OCI-LY3 (cell line): ENCODE measurements around the gene DTX3L.

Experiments
- H2AFZ ChIP-seq: fragments of 200-600, 300-600 bp; shearing (Covaris generic); 2 replicates; pipeline ENCODE4 v1.6.0; 2014; ENCODE audit warnings: antibody characterized with exemption, low read depth, low read length
- H3K27ac ChIP-seq: fragments of 200-600, 300-600 bp; sonication (generic); 2 replicates; pipeline ENCODE4 v1.5.1; 2014; ENCODE audit warnings: mild to moderate bottlenecking, low read length, moderate library complexity, mixed read lengths
- H3K27me3 ChIP-seq: fragments of 200-600, 300-600 bp; sonication (generic); 2 replicates; pipeline ENCODE4 v1.6.1; 2014; ENCODE audit warnings: low read depth, low read length, mixed read lengths
- H3K36me3 ChIP-seq: fragments of 200-600, 300-600 bp; sonication (generic); replicated peaks from 2 replicates; pipeline ENCODE3; 2014; ENCODE audit warnings: low read depth, low read length, mixed read lengths
- H3K4me1 ChIP-seq: fragments of 300-600, 200-600 bp; sonication (generic); 2 replicates; pipeline ENCODE4 v1.6.1; 2014; ENCODE audit warnings: low read length, mixed read lengths
- H3K4me2 ChIP-seq: fragments of 200-600, 300-600 bp; sonication (generic); 2 replicates; pipeline ENCODE4 v1.6.1; 2014; ENCODE audit warnings: low read length, mixed read lengths
- H3K4me3 ChIP-seq: fragments of 300-600, 200-600 bp; sonication (generic); 2 replicates; pipeline ENCODE4 v1.5.1; 2014; ENCODE audit warnings: antibody characterized with exemption, mild to moderate bottlenecking, low read length, moderate library complexity
- H3K79me2 ChIP-seq: fragments of 300-600, 200-600 bp; shearing (Covaris generic); 2 replicates; pipeline ENCODE4 v1.6.1; 2014; ENCODE audit warnings: mild to moderate bottlenecking, low read length, mixed read lengths
- H3K9ac ChIP-seq: fragments of 300-600, 200-600 bp; shearing (Covaris generic); 2 replicates; pipeline ENCODE4 v1.6.0; 2014; ENCODE audit warnings: mild to moderate bottlenecking, low read length, moderate library complexity
- H3K9me3 ChIP-seq: fragments of 200-600, 300-600 bp; shearing (Covaris generic); 2 replicates; pipeline ENCODE4 v1.6.1; 2014; ENCODE audit warnings: low read length, mixed read lengths; ENCODE audit not compliant: insufficient read depth
- H4K20me1 ChIP-seq: fragments of 200-600, 300-600 bp; sonication (generic); 2 replicates; pipeline ENCODE4 v1.6.1; 2016; ENCODE audit warnings: low read length, mixed read lengths; ENCODE audit not compliant: insufficient read depth
- EZH2phosphoT487 ChIP-seq: fragments of 200-600 bp; shearing (Covaris generic); IDR thresholded peaks from 2 replicates; pipeline ENCODE4 v1.6.1; 2018; ENCODE audit warnings: antibody characterized with exemption, mixed run types, low read depth
- TF ChIP-seq, protein P1 (sequence below): fragments of 200-600, 300-600 bp; sonication (generic); IDR thresholded peaks from 2 replicates; pipeline ENCODE4 v1.5.1; 2014; ENCODE audit warnings: antibody characterized with exemption, low read length, low read depth

The DTX3L gene

DNA sequence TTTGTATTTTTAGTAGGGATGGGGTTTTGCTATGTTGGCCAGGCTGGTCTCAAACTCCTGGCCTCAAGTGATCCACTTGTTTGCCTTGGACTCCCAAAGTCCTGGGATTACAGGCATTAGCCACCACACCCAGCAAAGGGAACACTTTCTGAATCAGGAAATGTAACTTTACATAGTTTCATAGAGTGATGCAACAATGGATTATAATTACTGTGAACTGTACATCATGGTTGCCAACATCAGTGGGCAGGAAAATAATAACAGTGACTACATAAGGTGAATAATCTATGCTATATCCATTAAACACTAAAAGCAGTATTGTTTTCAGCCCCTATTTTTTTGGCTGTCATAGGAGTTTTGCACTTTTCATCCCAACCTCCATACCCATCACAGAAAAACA is 44.4 kb upstream of the DTX3L start:
- no peaks in the 10 kb centered on the region for H4K20me1 ChIP-seq
- no peak overlapping the region for H2AFZ ChIP-seq
- H3K27ac ChIP-seq: no peak overlapping the region
- no peak overlapping the region for H3K4me2 ChIP-seq
- TF ChIP-seq, protein P1, sequence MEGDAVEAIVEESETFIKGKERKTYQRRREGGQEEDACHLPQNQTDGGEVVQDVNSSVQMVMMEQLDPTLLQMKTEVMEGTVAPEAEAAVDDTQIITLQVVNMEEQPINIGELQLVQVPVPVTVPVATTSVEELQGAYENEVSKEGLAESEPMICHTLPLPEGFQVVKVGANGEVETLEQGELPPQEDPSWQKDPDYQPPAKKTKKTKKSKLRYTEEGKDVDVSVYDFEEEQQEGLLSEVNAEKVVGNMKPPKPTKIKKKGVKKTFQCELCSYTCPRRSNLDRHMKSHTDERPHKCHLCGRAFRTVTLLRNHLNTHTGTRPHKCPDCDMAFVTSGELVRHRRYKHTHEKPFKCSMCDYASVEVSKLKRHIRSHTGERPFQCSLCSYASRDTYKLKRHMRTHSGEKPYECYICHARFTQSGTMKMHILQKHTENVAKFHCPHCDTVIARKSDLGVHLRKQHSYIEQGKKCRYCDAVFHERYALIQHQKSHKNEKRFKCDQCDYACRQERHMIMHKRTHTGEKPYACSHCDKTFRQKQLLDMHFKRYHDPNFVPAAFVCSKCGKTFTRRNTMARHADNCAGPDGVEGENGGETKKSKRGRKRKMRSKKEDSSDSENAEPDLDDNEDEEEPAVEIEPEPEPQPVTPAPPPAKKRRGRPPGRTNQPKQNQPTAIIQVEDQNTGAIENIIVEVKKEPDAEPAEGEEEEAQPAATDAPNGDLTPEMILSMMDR: no peak
- TF ChIP-seq EZH2phosphoT487: no peak
- H3K9me3 ChIP-seq: no peaks in the 10 kb centered on the region
- H3K36me3 ChIP-seq: no peaks in the 10 kb centered on the region
- no peak overlapping the region for H3K9ac ChIP-seq
- H3K4me3 ChIP-seq: no peak overlapping the region
- H3K79me2 ChIP-seq: no peaks in the 10 kb centered on the region
- peaks cover 5% of the 10 kb centered on the region; the same call in 1 of the 2 replicates for H3K4me1 ChIP-seq
- no peaks in the 10 kb centered on the region for H3K27me3 ChIP-seq

DNA sequence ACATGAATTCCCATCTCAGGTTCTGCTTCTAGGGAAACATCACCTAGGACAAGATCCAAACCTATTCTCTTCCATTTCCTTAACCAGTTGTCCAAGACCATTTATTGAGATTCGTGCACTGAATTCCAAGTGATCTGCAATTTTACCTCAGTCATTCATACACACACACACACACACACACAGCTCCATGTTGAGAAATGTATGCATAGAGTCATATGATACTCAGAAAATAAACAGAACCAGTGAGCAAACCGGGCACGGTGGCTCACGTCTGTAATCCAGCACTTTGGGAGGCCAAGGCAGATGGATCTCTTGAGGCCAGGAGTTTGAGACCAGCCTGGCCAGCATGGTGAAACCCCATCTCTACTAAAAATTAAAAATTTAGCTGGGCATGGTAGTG is 43.3 kb upstream of the DTX3L start:
- H3K79me2 ChIP-seq: no peaks in the 10 kb centered on the region
- no peak overlapping the region for H3K4me2 ChIP-seq
- TF ChIP-seq EZH2phosphoT487: no peak
- TF ChIP-seq, protein P1: no peak
- H4K20me1 ChIP-seq: no peaks in the 10 kb centered on the region
- H3K9ac ChIP-seq: no peak overlapping the region
- H3K36me3 ChIP-seq: no peaks in the 10 kb centered on the region
- peaks cover 5% of the 10 kb centered on the region; the same call in 1 of the 2 replicates for H3K4me1 ChIP-seq
- no peak overlapping the region for H2AFZ ChIP-seq
- no peaks in the 10 kb centered on the region for H3K27me3 ChIP-seq
- H3K27ac ChIP-seq: no peak overlapping the region
- no peak overlapping the region for H3K4me3 ChIP-seq
- no peaks in the 10 kb centered on the region for H3K9me3 ChIP-seq

DNA sequence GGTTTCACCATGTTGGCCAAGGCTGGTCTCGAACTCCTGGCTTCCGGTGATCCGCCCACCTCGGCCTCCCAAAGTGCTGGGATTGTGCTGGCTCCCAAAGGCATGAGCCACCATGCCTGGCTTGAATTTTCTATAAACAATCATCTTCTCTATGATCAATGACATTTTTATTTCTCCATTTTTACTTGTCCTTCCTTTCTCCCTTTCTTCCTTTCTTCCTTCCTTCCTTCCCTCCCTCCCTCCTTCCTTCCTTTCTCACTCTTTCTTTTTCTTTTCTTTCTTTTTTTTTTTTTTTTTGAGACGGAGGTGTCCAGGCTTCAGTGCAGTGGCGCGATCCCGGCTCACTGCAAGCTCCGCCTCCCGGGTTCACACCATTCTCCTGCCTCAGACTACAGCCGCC is 40.8 kb upstream of the DTX3L start:
- Histone ChIP-seq H3K9me3 (no peaks in the 10 kb centered on the region), H2AFZ (no peak overlapping the region), H4K20me1 (no peaks in the 10 kb centered on the region), H3K36me3 (peaks cover 15% of the 10 kb centered on the region), H3K27ac (no peak overlapping the region), H3K79me2 (no peaks in the 10 kb centered on the region), H3K9ac (no peak overlapping the region), H3K4me3 (no peak overlapping the region), H3K4me2 (no peak overlapping the region), H3K27me3 (no peaks in the 10 kb centered on the region), H3K4me1 (peaks cover 5% of the 10 kb centered on the region; the same call in 1 of the 2 replicates)
- no peak for TF ChIP-seq EZH2phosphoT487
- TF ChIP-seq, protein P1: no peak

DNA sequence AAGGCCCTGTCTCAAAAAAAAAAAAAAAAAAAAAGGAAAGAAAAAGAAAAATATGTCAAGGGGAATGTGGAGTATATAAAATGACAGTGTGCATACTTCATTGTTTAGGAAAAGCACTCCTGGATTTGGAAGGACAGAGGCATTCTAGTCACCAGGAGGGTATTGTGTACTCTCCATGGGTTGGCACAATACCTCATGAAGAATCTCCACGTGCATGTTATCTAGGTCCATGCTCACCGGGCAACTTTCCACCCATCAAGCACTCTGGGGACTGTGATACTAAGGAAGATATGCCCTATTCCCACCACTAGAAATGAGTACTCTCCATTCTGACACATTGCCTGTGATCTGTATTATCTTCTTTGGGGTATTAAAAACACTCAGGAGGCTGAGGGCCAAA is 34.0 kb upstream of the DTX3L start:
- Histone ChIP-seq H4K20me1 (peaks cover 8% of the 10 kb centered on the region), H3K4me1 (peaks cover 21% of the 10 kb centered on the region), H3K27ac (no peak overlapping the region), H3K9me3 (no peaks in the 10 kb centered on the region), H3K9ac (no peak overlapping the region), H3K4me2 (no peak overlapping the region), H3K4me3 (no peak overlapping the region), H3K79me2 (peaks cover 6% of the 10 kb centered on the region), H3K36me3 (peaks cover 58% of the 10 kb centered on the region), H3K27me3 (no peaks in the 10 kb centered on the region), H2AFZ (no peak overlapping the region)
- TF ChIP-seq EZH2phosphoT487: no peak
- TF ChIP-seq, protein P1: no peak
